Stimulated activated CD4-positive, alpha-beta T cell treated with anti-CD3 and anti-CD28 coated beads, Interleukin-4, amount 100 ng/mL, for 1 hour (primary cell): Measurements from ENCODE around the gene MRPL19.
A peak's percentile ranks its signal among the peaks of the same experiment; 100 is the strongest.

ENCODE experiments used
- DNase-seq: peaks from one replicate; pipeline ENCODE4 v3.0.0-alpha.2; 2020

Gene MRPL19

DNA sequence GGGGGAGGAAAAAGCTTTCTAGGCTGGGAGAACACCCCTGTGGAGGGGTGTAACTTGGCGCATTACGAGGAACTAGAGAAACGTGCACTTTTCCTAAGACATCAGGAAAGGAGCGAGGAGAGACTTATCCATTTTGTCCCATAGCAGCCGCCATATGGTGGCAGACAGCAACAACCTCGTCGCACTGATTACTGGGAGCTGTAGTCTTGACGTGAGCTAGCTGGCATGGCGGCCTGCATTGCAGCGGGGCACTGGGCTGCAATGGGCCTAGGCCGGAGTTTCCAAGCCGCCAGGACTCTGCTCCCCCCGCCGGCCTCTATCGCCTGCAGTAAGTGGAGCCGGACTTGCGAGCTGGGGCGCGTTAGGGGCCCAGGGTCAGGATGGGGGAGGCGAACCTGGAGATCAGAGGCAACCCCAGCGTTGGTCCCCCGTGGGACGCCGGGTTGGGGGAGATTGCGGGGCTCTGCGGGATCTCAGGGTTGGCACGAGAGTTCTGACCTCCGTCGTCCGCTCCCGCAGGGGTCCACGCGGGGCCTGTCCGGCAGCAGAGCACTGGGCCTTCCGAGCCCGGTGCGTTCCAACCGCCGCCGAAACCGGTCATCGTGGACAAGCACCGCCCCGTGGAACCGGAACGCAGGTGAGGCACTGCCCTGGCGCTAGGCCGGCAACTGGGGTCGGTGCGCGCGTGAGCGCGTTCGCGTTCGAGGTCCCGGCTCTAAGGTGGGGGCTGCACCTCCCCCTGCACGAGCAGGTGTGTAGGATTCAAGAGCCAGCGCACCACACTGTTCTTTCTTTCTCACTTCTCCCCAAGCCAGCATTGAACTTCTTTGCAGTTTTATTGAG lies at the start of gene MRPL19:
TSS of gene MRPL19 (plus strand) at position 201 of the 843 bp plus-strand sequence. CDS start at position 226, 25 bp downstream.
- peak; percentile 69 for DNase-seq

DNA sequence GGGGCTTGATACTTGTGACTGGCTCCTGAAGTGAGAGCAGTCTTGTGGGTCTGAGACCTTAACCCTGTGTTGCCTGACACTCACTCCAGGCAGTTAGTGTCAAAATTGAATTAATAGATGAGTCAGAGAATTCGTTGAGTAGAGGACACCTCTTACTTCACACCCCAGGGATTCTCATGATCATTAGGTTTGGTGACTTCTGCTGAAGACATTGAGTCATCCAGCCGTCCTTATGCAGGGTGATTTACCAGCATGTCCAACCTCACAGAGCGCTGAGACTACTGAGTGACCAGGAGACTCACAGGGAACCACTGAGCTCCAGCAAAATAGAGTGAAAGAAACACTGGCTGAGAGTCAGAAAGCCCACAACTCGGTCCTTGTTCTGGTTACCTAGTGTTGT lies 49.8 kb upstream of the MRPL19 start:
- no peak for DNase-seq

DNA sequence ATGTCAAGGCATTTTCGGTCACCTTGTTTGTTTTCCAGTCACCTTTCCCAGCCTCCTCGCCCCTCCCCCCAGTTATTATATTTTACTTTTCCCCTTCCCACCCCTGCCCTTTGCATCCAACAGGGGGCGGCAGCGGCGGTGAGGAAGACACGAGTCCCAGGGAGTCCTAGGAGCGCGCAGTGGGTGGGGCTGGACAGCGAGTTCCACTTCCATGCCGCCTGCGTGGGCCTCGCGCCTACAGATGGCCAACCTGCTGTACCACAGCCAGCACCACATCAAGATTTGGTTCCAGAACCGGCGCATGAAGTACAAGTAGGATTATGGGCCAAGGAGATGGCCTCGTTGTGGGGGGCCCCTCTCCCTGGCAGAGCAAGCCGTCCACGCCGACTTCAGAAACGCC lies 48.6 kb upstream of the MRPL19 start:
- no peak for DNase-seq

DNA sequence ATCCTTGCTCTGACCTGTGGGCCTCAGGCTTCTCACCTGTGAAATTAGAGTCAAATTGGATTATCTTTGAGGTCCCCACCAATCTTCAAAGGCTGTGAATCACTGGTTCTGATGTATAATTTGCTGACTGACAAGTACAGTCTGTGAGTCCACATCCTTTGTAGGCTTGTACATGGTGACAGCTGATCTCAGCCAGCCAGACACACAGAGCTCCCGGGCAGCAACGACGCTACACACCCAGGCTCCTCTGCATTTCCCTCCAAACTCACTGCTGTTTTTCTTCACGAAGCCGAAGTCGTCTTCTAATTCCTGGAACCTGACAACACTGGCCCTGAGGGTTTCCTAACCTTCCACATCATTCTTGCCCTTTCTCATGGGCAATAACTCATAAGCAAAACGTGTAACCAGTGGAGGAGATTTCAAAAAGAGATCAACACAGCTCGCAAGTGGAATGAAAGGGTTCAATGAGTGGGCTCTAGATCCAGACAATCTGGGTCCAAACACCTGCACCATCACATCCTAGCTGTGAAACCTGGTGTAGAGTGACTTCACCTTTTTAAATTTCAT lies 47.9 kb upstream of the MRPL19 start:
- no peak for DNase-seq

DNA sequence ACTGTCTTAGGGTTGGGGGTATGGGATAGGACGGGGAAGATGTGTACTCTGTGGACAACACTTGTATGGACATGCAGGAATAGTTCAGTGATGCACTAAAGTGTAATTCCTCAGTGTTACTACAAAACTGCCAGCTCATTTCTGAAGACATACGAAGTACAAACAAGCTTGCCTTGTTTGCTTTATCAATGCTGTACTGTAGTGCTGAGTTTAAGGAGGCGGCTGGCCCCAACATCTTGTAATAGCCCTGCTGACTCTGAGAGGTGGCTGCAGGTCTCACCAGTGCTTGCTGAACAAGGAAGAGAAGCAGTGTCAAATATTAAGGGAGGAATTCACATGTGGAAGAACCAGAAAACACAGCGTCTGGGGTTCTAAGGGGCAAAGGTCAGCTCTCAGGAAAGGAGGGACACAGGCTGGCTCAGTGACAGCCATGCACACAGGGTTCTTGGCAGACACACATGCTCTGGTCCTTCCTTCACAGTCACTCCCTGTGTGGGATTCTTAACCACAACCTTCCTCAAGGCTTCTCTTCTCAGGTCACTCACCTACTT lies 46.0 kb upstream of the MRPL19 start:
- DNase-seq = no peak

DNA sequence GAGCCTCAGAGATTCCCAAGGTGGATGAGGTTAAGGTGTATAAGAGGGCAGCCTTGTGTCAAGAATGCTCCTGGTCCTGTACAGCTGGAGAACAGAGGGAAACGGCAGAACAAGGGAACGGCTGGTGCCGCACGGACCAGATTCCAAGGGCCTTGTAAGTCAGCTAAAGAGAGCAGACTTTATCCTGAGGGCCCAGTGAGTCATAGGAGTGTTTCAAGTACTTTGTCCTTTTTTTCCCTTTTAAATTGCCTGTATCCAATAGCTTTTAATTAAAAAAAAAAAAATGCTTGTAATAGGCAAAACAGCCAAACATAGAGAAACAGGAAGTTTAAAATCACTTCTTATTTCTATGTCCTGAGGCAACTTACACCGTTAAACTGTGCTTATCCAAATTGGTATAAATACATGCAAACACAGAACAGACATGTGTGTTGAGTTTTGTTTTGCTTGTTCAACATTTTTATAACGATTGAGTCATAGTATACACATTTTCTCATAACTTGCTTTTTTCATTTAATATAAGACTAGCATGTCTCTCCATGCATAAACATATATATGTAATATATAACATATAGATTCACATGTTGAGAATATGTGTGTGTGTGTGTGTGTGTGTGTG lies 43.8 kb upstream of the MRPL19 start:
- DNase-seq = no peak

DNA sequence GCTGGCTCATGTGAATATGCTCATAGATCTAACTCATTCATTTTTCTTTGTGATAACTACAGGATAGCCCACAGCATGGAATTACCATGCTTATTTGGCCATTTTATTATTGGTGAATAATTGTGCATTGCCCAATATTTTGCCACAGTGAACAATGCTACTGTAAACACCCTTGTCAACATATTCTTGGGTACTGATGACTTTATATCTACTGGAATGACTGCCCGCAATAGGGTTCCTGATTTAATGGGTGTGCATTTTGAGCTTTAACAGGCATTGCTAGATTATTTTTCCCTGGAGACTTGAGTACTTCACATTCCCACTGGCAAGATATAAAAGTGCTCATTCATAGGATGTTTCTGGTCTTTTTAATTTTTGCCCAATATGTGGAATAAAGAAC lies 43.1 kb upstream of the MRPL19 start:
- DNase-seq = no peak

DNA sequence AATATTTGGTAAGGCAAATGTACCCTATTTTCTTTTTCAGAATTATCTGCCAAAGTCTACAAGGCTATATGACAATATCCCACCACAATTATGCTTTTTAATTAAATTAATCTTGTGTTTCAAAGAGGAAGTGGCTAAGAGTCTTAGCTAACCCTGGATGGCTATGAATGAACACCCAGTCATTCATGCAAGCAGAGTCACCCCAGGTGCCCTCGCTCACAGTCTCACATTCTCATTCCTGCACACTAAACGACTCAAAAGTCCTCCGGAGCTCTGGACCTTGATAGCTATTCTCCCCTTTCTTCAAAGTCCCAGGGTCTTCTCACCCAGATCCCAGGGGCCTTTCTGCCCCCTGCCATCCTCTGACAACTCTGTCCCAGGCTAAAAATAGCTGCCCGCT lies 42.1 kb upstream of the MRPL19 start:
- DNase-seq = no peak

DNA sequence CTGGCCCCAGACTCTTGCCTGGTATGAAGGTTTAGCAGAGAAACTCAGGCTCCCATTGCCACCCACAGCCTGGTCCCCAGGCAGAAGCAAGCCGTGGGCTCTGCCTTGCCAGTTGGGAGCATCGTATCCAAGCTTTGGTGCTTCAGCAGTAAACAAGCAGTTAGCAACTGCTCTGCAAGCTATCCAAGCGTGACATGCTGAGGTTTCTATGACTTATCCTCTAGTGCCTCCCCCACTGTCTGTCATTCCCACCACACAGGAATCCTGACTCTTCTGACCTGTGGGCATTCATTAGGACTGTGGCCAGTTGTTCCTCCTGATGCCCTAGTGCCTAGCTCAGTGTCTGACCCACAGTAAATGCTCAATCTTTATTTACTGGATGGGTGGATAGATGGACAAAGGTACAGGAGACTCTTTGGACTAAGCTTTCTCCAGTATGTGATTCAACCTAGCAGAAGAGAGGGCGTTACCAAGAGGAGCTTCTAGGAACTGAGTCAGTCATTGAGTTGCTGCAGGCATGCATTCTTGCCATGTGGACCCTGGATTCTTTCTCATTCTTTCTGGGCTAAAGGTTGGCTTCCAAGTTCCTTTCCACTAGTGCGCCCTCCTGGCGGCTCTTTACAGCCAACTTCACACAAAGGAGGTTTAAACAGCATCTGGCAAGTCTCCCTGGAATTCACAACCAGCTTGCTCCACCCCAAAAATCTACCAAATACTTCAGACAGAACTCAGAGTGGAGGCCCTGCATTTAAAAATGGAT lies 40.6 kb upstream of the MRPL19 start:
- DNase-seq = no peak

DNA sequence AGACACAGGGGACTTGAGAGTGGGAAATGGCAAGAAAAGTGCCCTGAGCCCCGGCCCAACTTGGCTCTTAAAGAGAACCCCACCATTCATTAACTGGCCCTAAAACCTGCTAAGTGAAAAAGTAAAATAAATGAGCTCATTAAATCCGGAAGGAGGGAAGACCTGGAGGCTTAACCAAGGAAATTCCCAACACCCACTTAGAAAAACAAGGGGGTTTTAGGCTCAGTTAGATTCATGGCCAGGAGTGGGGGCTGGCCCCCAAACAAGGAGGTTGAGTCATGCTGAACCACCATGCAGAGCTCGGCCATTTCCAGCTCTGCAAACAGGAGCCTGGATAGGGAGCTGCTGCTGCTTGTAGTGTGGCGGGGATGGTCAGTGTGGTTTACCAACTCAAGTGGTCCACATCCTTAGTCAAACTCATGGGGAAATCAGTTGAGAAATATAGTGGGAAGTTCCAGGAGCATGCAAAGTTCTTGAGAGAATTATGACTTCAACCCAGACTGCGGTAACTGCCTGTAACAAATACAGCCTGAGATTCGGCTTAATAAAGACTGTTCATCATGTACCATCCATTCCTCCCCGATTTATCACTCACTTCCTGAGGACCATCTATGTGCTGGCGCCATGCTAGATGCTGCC lies 39.7 kb upstream of the MRPL19 start:
- no peak for DNase-seq

DNA sequence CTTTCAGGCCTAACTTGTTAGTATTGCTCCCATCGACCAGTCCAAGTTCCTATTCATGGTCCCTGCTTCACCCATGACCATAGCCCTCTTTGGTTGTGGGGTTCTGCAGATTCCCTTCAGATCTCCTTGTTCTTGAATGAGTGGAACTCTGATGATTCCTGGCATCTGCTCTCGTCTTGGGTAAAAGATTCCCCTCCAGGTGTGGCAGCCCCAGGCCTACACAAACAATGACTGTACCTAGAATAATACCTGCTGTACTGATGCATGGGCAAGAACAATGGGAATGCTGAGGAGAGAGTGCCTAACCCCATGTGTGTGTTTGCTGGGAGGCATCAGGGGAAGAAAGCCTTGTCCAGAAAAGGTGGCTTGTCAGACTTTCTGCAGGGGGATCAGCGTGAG lies 39.2 kb upstream of the MRPL19 start:
- no peak for DNase-seq

DNA sequence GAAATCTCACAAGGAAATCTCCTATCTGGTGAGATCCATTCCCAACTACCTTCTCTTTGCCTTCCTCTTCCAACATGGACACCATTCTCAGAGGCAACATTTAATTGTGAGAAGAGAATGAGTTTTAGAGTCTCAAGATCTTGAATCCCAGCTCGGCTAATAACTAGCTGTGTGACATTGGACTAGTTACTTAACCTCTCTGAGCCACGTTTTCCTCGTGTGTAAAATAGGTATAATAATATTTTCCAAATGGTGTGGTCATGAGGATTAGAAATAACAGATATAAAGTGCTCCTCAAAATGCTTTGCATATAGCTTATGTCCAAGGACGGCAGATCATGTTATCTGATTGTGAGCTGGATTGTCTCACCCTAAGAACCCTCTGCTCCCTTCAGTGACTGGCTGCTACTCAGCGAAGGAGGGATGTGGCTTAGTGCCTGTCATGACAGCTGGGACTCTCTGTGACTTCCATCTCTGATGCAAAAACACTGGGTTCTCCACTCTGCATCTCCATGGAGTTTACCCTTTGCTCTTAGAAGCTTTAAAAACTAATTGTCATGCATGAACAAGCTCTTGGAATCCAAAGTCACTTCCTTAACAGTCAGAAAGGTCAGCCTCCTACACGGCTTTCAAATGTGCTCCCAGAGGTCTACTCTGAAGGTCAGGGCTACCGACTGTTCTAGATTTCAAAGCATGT lies 38.4 kb upstream of the MRPL19 start:
- no peak for DNase-seq

DNA sequence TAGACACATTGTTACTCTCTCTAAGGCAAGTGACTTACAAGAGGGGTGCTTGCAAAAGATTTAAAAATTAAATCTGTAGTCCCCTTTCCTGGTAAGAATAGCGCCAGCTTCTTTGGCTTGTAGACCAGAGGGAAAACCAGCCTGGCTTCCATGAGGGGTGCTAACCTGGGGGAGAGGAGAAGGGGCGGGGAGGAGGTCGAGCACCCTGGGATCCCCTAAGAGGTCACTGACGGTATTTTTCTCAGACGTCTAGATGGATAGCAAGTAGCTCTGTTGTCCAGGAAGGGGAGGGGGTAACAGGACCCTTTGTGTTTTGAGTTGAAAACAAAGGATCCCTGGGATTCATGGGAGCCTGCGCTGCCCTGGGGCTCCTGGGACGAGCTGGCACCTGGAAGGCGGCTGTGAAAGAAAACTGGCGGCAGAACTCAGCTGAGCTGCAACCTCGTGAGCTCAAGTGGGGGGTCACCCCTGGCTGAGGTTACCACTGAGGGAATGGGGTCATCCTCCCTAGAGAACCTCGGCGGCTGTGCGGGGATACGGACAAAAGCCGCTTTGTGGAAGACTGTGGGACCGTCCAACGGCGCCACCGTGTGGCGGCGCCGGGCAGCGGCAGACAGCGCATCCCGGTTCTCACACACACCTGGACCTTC lies 37.8 kb upstream of the MRPL19 start:
- DNase-seq = peak; percentile 54

DNA sequence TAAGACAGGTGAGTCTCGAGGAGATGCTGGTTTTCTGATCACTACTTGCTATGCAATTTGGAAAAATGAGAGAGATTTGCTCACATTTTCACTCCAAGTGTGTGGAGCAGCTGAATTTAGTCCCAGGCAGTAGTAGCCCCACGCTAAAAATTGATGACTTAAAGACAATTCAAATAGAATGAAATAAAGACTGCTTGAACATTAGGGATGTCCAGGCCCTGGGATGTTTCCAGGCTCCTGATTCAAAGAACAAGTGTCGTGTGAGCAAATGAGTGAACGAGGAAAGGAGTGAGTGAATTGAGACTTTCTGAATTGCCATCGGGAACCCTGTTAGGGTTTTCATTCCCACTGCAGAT lies 37.3 kb upstream of the MRPL19 start:
- no peak for DNase-seq

DNA sequence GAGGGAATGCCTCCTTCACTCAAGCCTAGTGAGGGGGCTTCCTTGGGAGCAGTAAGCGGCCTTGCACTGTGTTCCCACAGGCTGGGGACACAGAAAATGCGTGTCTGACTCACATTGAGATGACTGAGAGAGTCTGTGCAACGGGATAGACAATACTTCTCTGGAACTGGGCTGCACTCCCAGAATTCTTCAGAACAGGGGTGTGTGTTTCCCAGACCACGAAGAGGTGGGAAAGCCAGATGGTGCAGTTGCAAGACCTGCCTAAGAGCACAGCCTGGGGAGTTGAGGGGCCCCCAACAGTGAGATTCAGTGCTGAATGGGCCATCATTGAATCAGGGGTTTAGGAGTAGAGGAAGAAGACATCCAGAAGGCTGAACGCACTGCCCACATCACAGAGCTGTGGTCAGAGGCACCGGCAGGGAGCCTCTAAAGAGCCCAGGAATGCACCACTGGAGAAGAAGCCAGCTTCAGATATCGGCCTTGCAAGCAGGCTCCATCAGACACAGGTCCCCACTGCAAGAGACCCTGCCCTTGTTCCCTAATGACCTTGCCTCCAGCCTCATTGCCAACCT lies 36.6 kb upstream of the MRPL19 start:
- no peak for DNase-seq

DNA sequence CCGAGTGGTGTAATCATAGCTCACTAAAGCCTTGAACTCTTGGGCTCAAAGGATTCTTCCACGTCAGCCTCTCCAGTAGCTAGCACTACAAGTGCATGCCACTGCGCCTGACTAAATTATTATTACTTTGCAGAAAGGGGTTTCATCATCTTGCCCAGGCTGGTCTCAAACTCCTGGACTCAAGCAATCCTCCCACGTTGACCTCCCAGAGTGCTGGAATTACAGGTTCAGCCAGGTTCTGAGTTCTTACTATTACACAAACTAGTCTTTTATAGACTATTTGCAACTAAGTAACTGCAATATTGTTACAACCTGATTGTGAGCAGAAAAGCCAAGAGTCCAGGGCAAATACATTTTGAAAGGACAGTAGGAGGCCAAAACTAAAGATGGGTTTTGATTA lies 35.9 kb upstream of the MRPL19 start:
- DNase-seq = no peak

DNA sequence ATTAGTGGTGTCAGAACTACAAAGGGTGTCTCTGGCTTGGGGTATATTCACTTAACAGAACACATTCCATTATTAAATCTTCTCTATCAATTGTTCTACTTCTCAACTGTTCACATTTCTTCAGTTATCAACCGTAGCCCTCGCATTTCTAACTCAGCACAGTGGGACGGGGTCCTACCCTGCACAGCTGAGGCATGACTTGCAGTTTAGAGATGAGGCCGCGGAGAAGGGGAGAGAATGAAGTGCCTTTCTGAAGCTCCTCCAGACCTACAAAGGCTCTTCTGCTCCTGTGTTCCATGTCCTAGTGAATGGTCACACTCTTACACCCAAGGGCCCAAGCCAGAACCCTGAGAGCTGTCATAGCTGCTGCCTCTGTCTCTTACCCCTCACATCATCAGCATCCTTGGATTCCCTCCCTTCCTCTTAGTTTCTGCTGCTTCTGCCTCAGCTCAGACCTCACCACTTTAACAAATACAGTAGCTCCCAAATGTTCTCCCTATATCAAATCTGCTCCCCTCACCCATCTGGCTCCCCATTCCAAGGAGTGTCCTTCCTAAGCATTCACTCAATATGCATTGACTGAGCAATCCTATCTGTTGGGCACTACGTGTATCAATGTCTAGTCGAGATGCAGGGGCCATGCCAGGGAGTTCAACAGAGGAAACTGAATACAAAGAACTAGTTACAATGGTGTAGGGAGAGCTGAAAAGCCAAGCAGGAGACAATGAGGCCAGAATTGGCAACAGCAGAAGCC lies 34.3 kb upstream of the MRPL19 start:
- no peak for DNase-seq

DNA sequence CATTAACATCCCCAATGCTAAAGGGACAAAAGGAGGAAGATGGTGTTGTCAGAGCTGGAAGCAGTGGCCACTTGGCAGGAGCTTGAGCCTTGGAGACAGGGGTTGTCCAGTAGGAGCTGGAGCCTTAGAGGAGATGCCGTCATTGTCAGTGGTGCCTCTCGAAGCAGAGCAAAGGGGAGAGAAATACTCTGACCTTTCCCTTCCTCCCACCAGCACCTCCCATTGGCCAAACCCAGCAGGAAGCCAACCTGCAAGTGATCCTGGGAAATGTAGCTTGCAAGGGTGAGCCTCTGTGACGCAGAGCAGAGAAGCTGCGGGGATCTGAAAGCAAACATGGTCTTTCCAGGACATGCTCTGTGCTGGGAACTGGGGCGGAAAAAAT lies 33.7 kb upstream of the MRPL19 start:
- DNase-seq = no peak

DNA sequence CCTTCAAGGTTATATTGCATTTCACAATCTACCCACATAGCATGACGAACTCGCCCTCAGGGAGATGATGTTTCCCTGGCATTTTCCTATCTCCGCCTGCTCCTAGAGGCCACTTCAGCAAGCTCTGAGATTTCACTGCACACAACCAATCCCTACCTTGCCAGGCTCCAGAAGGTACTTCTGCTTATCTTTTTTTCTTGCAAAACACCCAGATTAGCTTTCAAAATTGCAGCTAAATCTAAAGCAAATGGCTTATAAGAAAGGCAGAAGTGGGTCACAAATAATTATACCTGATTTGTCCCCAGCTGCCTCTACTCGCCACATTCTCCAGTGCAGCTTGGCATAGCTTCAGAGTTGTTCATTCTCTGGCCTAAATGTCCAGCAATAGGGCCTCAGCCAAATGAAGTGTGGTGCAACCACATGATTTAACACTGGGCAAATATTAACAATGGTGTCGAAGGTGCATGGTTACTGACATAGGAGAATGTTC lies 32.4 kb upstream of the MRPL19 start:
- no peak for DNase-seq

DNA sequence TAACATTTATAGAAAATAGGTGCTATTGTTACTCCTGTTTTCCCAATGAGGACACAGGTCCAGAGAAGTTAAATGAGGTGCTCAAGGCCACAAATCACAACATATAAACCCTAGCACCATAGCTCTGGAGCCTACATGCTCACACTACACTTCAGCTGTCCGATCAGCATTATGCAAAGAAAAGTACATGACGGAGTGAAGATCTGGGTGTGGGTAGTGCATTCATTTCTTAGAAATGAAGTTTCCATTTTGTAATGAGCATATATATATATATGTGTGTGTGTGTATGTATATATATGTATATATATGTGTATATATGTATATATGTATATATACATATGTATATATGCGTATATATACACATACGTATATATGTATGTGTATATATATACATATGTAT lies 30.2 kb upstream of the MRPL19 start:
- DNase-seq = no peak
